RWPE1 (cell line): ENCODE results near the gene POLE.

Experiments used
- CTCF ChIA-PET: fragments of 350-600 bp; sonication (Branson Sonifier 250); formaldehyde crosslinking; extraction: SDS; loops from one replicate; lab custom pipeline; 2021; lab: Yijun Ruan, JAX
- POLR2A ChIA-PET: fragments of 400-600 bp; formaldehyde crosslinking; extraction: SDS; loops from one replicate; lab custom pipeline; 2020; ENCODE audit warnings: antibody characterized with exemption; ENCODE audit not compliant: low non-redundant PET; lab: Yijun Ruan, JAX
- DNase-seq: peaks from one replicate; pipeline ENCODE4 v3.0.0; 2012; ENCODE audit warnings: low spot score
- H3K27ac ChIP-seq: fragments of 450-650 bp; 2 replicates; pipeline ENCODE4 v1.5.1; 2017
- TF ChIP-seq, protein P1 (sequence below): fragments of 450-650 bp; conservative IDR thresholded peaks from 2 replicates; pipeline ENCODE4 v1.5.1; 2017; ENCODE audit warnings: low read depth, mild to moderate bottlenecking

The POLE gene

DNA sequence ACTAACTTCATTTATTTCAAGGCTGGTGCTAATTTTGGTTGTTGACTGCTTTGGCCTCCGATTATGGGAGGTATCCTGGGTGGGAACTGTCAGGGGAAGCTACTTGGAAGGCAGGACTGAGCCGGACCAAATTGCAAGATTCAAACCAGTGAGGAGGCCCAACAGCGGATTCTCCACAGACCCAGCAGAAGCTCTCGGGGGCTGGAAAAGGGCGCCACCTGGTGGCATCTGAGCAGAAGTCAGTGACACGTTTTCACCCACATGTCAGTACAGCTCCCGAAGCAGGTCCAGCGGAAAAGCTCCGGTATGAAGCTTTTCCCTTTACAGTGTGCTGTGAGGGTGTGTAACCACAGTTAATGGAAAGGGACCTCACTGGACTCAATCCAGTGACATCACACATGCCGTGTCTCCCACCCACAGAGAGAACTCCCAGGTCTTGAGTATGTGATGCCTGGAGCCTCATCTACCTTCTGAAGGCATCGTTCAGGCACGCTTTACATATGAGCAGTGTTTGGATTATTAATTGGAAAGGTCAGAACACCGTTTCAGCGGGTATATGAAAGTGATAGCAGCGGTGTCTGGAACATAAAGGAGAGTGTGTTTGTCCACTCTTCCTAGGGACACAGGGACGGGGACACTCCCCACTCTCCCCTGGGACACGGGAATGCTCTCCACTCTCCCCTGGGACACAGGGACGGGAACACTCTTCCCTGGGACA lies 72.1 kb downstream of the POLE start:
- DNase-seq: peak; percentile 71
- H3K27ac ChIP-seq: no peak overlapping the region
- TF ChIP-seq, protein P1, sequence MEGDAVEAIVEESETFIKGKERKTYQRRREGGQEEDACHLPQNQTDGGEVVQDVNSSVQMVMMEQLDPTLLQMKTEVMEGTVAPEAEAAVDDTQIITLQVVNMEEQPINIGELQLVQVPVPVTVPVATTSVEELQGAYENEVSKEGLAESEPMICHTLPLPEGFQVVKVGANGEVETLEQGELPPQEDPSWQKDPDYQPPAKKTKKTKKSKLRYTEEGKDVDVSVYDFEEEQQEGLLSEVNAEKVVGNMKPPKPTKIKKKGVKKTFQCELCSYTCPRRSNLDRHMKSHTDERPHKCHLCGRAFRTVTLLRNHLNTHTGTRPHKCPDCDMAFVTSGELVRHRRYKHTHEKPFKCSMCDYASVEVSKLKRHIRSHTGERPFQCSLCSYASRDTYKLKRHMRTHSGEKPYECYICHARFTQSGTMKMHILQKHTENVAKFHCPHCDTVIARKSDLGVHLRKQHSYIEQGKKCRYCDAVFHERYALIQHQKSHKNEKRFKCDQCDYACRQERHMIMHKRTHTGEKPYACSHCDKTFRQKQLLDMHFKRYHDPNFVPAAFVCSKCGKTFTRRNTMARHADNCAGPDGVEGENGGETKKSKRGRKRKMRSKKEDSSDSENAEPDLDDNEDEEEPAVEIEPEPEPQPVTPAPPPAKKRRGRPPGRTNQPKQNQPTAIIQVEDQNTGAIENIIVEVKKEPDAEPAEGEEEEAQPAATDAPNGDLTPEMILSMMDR: peak; percentile 87
- CTCF ChIA-PET: interaction anchor here (0.5 to 1.9 kb wide), 13 partner anchors 13 to 436 kb away, joined by 3 to 12 read pairs (median 4); no protein-coding TSS in a partner anchor
- POLR2A ChIA-PET: no interaction called here

DNA sequence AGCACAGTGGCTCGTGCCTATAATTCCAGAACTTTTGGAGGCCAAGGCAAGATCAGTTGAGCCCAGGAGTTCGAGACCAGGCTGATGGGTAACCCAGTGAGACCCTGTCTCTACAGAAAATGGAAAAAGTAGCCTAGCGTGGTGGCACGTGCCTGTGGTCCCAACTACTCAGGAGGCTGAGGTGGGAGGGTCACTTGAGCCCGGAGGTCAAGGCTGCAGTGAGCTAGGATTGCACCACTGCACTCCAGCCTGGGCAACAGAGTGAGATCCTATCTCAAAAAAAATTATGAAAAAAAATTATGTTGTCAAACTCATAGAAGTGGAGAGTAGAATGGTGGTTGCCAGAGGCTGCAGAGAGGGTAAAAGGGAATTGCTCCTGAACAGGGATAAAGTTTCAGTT lies 73.1 kb downstream of the POLE start:
- ChIA-PET POLR2A (no interaction called here), CTCF (interaction anchor here (0.6 to 1.9 kb wide), 5 partner anchors 14 to 210 kb away, joined by 4 to 12 read pairs (median 9); no protein-coding TSS in a partner anchor)
- DNase-seq: no peak
- no peak overlapping the region for H3K27ac ChIP-seq
- TF ChIP-seq, protein P1: no peak

DNA sequence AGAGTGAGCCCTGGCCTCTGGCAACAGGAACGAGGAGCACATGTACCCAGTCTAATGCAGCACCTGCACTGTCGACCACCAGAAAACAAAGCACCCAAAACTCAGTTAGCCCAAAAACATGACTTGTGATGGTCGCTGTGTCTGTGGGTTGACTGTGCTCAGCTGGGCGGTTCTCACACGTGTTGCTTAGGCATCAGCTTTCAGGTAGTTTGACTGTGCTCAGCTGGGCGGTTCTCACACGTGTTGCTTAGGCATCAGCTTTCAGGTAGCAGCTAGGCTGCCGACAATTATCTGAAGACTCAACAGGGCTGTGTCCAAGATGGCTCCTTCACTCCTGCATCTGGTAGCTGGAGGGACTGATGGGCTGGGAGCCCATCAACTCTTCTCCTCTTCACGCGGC lies 75.5 kb downstream of the POLE start:
- TF ChIP-seq, protein P1: no peak
- ChIA-PET CTCF (interaction anchor here (0.6 kb wide), 1 partner anchor 54 kb away, joined by 3 read pairs; no protein-coding TSS in a partner anchor), POLR2A (no interaction called here)
- DNase-seq: no peak
- H3K27ac ChIP-seq: no peak overlapping the region

DNA sequence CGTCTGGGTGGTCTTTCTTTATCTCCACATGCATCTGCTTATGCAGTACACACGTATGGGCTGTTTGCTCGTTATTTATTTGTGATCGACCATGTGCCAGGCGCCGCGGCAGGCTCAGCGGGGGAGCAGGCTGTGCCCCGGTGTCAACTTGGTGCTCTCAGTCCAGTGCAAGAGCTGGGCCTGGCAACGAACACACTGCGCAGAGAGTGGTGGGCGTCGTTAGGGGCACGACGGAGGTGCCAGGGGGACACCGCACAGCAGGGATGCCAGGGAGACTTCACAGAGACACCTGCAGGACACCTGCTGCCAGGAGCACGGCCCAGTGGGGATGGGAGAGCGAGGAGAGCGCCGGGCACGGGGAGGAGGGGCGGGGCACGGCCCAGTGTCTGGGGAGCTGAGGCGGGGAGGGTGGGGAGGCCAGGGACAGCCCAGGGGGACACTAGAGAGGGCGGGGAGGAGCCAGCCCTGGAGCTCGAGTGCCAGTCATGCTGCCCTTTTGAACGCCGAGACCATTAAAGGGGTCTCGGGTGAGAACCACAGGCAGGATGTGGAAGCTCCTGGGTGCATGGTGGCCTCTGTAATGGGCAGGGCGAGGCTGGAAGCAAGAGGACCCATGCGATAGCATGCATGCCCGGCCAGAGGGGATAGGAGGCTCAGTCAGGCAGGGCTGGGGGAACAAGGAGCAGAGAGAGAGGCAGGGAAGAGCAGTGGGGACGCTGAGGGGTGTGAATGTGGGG lies 76.1 kb downstream of the POLE start:
- ChIA-PET CTCF (interaction anchor here (0.5 to 1.5 kb wide), 4 partner anchors 11 to 54 kb away, joined by 3 to 4 read pairs (median 3); no protein-coding TSS in a partner anchor), POLR2A (no interaction called here)
- DNase-seq: no peak
- TF ChIP-seq, protein P1: no peak
- H3K27ac ChIP-seq: no peak overlapping the region

DNA sequence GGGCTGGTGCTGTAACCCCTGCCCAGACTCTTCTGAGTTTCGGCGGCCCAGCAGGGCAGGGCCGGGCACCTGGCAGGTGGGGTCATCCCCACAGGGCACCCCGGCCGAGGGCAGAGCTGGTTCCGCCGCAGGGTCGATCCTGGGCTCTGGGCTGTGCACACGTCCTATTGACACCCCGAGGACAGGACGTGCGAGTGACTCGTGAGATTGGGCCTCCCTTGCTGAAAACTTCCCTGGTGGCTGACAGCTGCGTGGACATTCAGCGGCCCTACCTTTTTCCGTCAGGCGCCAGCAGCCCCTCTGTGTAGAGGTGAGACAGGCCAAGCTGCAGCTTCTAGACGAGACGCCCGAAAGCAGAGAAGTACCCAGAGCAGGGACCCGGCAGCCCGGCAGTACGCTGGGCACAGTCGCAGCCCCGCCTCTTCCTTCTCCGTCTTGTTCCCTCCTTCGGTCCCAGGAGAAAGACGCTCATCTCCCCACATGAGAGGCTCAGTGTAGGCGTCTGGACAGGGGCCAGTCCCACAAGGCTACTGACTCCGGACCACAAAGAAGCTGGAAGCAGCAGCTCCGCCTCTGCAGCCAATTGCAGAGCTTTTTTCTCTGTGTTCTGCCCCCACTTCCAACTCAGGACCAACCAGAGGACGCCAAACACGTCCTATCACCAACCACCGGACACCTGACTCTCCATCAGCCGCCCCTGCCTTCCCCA lies 76.9 kb downstream of the POLE start, which contains the start of gene LRCOL1:
LRCOL1 (minus strand) TSS at position 532 of the 709 bp plus-strand sequence. CDS start 4,331 bp downstream, outside the sequence.
- ChIA-PET CTCF (interaction anchor here (0.5 to 1.9 kb wide), 5 partner anchors 11 to 196 kb away, joined by 3 to 6 read pairs (median 4); no protein-coding TSS in a partner anchor), POLR2A (no interaction called here)

More for the DNA sequence above, 76.9 kb downstream of the POLE start, which contains the start of gene LRCOL1:
- TF ChIP-seq, protein P1: no peak
- H3K27ac ChIP-seq: no peak within 1 kb of the TSS
- DNase-seq: no peak
